Ectodermal cell (in vitro differentiated cells): ENCODE results near the gene NMNAT1.

ENCODE experiments used
- H3K27ac ChIP-seq: 2 replicates; pipeline ENCODE4 v1.7.0; 2013; ENCODE audit warnings: mild to moderate bottlenecking, low read depth, low read length; ENCODE audit not compliant: insufficient read depth, poor library complexity, severe bottlenecking
- H3K27me3 ChIP-seq: 2 replicates; pipeline ENCODE4 v1.7.0; 2013; ENCODE audit warnings: mild to moderate bottlenecking, low read length; ENCODE audit not compliant: insufficient read depth, control insufficient read depth, poor library complexity, severe bottlenecking
- H3K36me3 ChIP-seq: one replicate; pipeline ENCODE4 v1.7.0; 2013; ENCODE audit warnings: low read length; ENCODE audit not compliant: control insufficient read depth, insufficient read depth
- H3K4me1 ChIP-seq: one replicate; pipeline ENCODE4 v1.7.0; 2013; ENCODE audit warnings: low read length; ENCODE audit not compliant: control insufficient read depth, insufficient read depth
- H3K4me3 ChIP-seq: 2 replicates; pipeline ENCODE4 v1.7.0; 2013; ENCODE audit warnings: low read depth, low read length, control low read depth; ENCODE audit not compliant: insufficient read depth
- H3K9me3 ChIP-seq: 2 replicates; pipeline ENCODE4 v1.7.0; 2013; ENCODE audit warnings: mild to moderate bottlenecking, low read length, moderate library complexity; ENCODE audit not compliant: control insufficient read depth
- WGBS, 2 experiments: methylation state at CpG; one replicate each; pipeline ENCODE4 v1.1.7; 2013; ENCODE audit warnings: missing lambda C conversion rate in 2 of 2; 5-methylcytosine and 5-hydroxymethylcytosine counted together

Gene NMNAT1

GRCh38 chr1:9920606-9921005 is 22.7 kb upstream of the NMNAT1 start:
- Histone ChIP-seq H3K27ac (no peak overlapping the region), H3K4me3 (no peak overlapping the region), H3K4me1 (peaks cover 12% of the 10 kb centered on the region), H3K27me3 (no peaks in the 10 kb centered on the region), H3K36me3 (no peaks in the 10 kb centered on the region), H3K9me3 (no peaks in the 10 kb centered on the region)
- 89 to 91% methylated on average over 5 of the region's 5 CpGs for WGBS, 2 experiments

GRCh38 chr1:9922342-9922741 is 20.9 kb upstream of the NMNAT1 start:
- H3K4me1 ChIP-seq, result peaks cover 17% of the 10 kb centered on the region
- no peaks in the 10 kb centered on the region for H3K36me3 ChIP-seq
- no peaks in the 10 kb centered on the region for H3K9me3 ChIP-seq
- H3K4me3 ChIP-seq, result no peak overlapping the region
- 18 to 19% methylated on average over 5 of the region's 5 CpGs for WGBS, 2 experiments
- H3K27ac ChIP-seq, result peak overlapping the region; percentile 54
- no peaks in the 10 kb centered on the region for H3K27me3 ChIP-seq

GRCh38 chr1:9927259-9927658 is 16.0 kb upstream of the NMNAT1 start:
- Histone ChIP-seq H3K36me3 (peaks cover 8% of the 10 kb centered on the region), H3K9me3 (no peaks in the 10 kb centered on the region), H3K27ac (no peak overlapping the region), H3K4me3 (no peak overlapping the region), H3K4me1 (peaks cover 26% of the 10 kb centered on the region), H3K27me3 (no peaks in the 10 kb centered on the region)
- WGBS, 2 experiments, result 79 to 84% methylated on average over 5 of the region's 5 CpGs

- Histone ChIP-seq H3K36me3 (peaks cover 8% of the 10 kb centered on the region), H3K27me3 (no peaks in the 10 kb centered on the region), H3K4me3 (no peak overlapping the region), H3K27ac (no peak overlapping the region), H3K9me3 (no peaks in the 10 kb centered on the region), H3K4me1 (peaks cover 18% of the 10 kb centered on the region)
- 52 to 54% methylated on average over 14 to 15 of the region's 15 CpGs for WGBS, 2 experiments
Measured at GRCh38 chr1:9929431-9930385, 13.6 kb upstream of the NMNAT1 start.

- Histone ChIP-seq H3K27me3 (no peaks in the 10 kb centered on the region), H3K4me3 (peak overlapping the region; percentile 82), H3K36me3 (no peaks in the 10 kb centered on the region), H3K9me3 (no peaks in the 10 kb centered on the region), H3K4me1 (no peaks in the 10 kb centered on the region), H3K27ac (no peak overlapping the region)
- WGBS, 2 experiments, result 2 to 5% methylated on average over 13 to 14 of the region's 14 CpGs
Measured at GRCh38 chr1:9942399-9942938, 806 bp upstream of the NMNAT1 start.

- WGBS, 2 experiments, result 88 to 96% methylated on average over 2 of the region's 2 CpGs
- Histone ChIP-seq H3K9me3 (no peaks in the 10 kb centered on the region), H3K4me1 (peaks cover 4% of the 10 kb centered on the region), H3K36me3 (no peaks in the 10 kb centered on the region), H3K27me3 (no peaks in the 10 kb centered on the region), H3K27ac (no peak overlapping the region), H3K4me3 (no peak overlapping the region)
Measured at GRCh38 chr1:9946315-9946714, 3.0 kb downstream of the NMNAT1 start.

- 92 to 95% methylated on average over 8 of the region's 8 CpGs for WGBS, 2 experiments
- no peaks in the 10 kb centered on the region for H3K36me3 ChIP-seq
- no peaks in the 10 kb centered on the region for H3K9me3 ChIP-seq
- no peak overlapping the region for H3K4me3 ChIP-seq
- no peak overlapping the region for H3K27ac ChIP-seq
- H3K4me1 ChIP-seq, result no peaks in the 10 kb centered on the region
- no peaks in the 10 kb centered on the region for H3K27me3 ChIP-seq
Measured at GRCh38 chr1:9957726-9958125, 14.5 kb downstream of the NMNAT1 start.

- H3K36me3 ChIP-seq, result no peaks in the 10 kb centered on the region
- no peak overlapping the region for H3K4me3 ChIP-seq
- no peaks in the 10 kb centered on the region for H3K4me1 ChIP-seq
- WGBS, 2 experiments, result 94 to 95% methylated on average over 3 to 4 of the region's 4 CpGs
- no peak overlapping the region for H3K27ac ChIP-seq
- no peaks in the 10 kb centered on the region for H3K27me3 ChIP-seq
- H3K9me3 ChIP-seq, result no peaks in the 10 kb centered on the region
Measured at GRCh38 chr1:9960011-9960410, 16.7 kb downstream of the NMNAT1 start.

GRCh38 chr1:9960706-9961562 is 17.7 kb downstream of the NMNAT1 start:
- Histone ChIP-seq H3K36me3 (no peaks in the 10 kb centered on the region), H3K4me1 (no peaks in the 10 kb centered on the region), H3K9me3 (no peaks in the 10 kb centered on the region), H3K4me3 (no peak overlapping the region), H3K27me3 (no peaks in the 10 kb centered on the region), H3K27ac (no peak overlapping the region)
- 74 to 77% methylated on average over 11 to 12 of the region's 12 CpGs for WGBS, 2 experiments

- H3K27me3 ChIP-seq, result no peaks in the 10 kb centered on the region
- H3K4me1 ChIP-seq, result no peaks in the 10 kb centered on the region
- WGBS, 2 experiments, result 97 to 98% methylated on average over 4 to 5 of the region's 5 CpGs
- peaks cover 6% of the 10 kb centered on the region for H3K36me3 ChIP-seq
- H3K27ac ChIP-seq, result no peak overlapping the region
- H3K9me3 ChIP-seq, result no peaks in the 10 kb centered on the region
- no peak overlapping the region for H3K4me3 ChIP-seq
Measured at GRCh38 chr1:9984253-9984652, 41.0 kb downstream of the NMNAT1 start.
